Activated T-helper 1 cell treated with anti-CD3 and anti-CD28 coated beads, Interleukin-2, amount 50 U/mL, for 16 hours (primary cell): ENCODE data around the gene NPHP4.

Experiments
- DNase-seq, 2 donors: peaks; one replicate each; pipeline ENCODE4 v3.0.0-alpha.2; 2020; ENCODE audit warnings: low read depth in 1 of 2, low spot score in 1 of 2

The NPHP4 gene

DNA sequence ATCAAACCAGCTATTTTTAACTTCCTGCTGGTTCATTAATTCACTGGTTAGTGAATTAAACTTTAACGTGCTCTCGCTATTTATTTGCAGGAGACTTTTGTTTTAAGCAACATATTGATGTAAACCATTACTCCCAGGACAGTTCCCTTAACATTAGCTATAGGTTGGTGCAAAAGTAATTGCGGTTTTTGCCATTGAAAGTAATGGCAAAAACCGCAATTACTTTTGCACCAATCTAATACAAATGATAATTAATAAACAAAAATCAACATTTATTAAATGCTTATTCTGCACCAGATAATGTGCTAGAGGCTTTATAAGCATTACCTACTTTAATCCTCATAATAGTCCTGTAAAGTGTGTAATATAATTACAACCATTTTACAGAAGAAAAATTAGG is 176.5 kb downstream of the NPHP4 start:
- no peak for DNase-seq

DNA sequence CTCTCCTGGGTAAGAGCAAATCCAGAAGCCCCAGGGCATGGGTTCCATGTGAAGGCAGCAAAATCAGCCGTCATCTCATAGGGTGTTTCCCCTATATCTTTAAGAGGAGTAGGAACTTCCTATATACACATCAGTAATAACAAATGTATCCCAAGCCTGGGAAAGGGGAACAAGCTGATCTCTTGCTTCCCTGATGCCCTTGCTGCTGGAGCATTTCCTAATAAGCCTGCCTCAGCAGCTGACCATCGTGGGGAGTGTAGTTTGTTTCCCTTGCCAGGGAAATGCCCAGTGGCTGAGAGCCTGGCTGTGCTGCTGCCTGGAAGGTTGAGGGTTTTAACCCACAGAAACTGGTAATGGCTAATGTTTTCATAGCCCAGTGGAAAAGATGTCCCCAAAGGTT is 177.0 kb downstream of the NPHP4 start:
- DNase-seq = no peak

DNA sequence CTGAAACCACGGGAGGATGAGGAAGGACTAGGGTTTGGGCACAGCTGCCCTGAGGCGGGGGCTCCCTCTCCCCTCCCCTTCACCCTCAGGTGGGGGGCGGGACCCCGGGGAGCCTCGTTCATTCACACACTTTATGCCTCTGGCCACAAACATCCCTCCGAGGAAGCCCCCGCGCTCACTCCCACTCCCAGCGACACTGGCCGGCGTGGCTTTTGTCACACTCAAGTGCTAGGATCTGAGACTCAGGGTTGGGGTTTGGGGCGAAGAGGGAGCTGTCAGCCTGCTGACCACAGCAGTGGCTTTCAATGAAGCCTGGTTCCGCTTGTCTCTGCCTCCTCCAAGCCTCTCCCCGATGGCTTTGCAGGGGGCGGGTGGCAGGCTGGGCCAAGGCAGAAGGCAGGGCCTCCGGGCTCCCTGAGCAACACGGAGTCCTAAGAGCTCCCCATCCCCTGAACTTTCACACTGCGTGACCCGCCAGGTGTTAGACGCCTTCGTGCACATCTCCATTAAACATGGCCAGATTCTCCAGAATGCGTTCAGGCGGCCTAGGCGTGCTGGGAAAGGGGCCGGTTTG is 178.1 kb downstream of the NPHP4 start:
- DNase-seq = no peak

DNA sequence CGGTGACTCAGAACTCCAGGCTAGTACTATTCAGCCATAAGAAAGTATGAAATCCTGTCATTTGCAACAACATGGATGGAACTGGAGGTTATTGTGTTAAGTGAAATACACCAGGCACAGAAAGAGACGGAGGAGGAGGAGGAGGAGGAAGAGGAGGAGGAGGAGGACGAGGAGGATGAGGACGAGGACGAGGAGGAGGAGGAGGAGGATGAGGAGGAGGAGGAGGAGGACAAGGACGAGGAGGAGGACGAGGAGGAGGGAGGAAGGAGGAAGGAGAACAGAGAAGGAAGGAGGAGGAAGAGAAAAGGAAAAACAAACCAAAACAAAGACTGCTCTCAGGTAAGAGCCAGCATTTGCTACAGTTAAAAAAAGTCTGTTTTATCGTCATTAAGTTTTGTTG is 178.7 kb downstream of the NPHP4 start:
- DNase-seq = no peak
